ENCODE results near the gene SLC34A1.

SLC34A1 gene

DNA sequence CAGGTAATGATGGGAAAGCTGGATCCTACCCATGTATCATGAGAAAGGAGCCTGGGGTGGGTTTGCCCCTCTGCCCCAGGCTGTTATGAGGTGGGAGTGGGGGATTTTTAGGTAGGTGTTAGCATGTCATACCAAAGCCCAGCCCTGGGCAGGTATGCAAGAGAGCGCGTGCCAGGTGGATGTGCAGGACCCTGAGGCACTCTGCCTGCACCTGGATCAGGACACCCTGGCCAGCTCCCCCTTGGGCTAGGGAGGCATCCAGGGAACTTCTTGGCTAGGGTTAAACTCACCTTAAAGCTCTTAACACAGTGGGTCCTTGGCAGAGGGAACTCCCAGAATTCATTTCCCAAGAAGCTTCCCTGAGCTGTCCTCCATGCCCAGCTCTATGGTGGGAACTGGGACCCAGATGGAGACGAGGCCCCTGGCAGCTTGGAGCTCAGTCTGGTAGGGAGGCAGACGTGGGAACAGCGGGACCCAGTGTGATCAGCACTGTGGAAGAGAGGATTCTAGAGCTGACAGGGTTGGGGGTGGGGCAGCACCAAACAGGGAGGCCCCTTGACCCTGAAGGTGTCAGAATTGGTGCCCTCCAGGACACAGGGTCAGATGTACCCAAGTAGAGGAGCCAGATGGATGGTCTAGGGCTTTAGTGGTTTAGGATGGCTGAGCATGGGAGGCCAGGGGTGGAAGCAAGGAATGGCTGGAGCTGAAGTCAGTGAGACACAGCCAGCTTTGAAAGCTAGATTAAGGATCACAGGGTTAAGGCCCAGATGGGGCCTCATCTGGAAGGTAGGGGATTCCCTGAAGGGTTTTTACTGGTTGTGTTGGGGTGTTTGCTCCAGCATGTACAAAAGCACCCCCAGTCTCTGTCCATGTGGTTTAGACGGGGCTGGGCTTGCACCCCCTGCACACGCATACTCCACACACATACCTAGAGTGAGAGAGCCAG, 60.1 kb downstream of the SLC34A1 start:
- TF ChIP-seq, protein P1, sequence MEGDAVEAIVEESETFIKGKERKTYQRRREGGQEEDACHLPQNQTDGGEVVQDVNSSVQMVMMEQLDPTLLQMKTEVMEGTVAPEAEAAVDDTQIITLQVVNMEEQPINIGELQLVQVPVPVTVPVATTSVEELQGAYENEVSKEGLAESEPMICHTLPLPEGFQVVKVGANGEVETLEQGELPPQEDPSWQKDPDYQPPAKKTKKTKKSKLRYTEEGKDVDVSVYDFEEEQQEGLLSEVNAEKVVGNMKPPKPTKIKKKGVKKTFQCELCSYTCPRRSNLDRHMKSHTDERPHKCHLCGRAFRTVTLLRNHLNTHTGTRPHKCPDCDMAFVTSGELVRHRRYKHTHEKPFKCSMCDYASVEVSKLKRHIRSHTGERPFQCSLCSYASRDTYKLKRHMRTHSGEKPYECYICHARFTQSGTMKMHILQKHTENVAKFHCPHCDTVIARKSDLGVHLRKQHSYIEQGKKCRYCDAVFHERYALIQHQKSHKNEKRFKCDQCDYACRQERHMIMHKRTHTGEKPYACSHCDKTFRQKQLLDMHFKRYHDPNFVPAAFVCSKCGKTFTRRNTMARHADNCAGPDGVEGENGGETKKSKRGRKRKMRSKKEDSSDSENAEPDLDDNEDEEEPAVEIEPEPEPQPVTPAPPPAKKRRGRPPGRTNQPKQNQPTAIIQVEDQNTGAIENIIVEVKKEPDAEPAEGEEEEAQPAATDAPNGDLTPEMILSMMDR (IDR thresholded peaks at IDR 0.05; ENCODE audit: extremely low read depth, missing control alignments): no peak
- DNase-seq (ENCODE audit: low spot score): peak; percentile 65

GRCh38 chr5:177445052-177445916, 61.0 kb downstream of the SLC34A1 start:
- TF ChIP-seq, protein P1 (IDR thresholded peaks at IDR 0.05; ENCODE audit: extremely low read depth, missing control alignments): no peak
- peak; percentile 61 for DNase-seq (ENCODE audit: low spot score)

- TF ChIP-seq, protein P1 (IDR thresholded peaks at IDR 0.05; ENCODE audit: extremely low read depth, missing control alignments): no peak
- DNase-seq (ENCODE audit: low spot score): no peak
These were observed 61.6 kb downstream of the SLC34A1 start for GRCh38 chr5:177445917-177446199.

- DNase-seq (ENCODE audit: low spot score): peak; percentile 93
These were observed 62.2 kb downstream of the SLC34A1 start, which contains the start of gene PRR7 for GRCh38 chr5:177446200-177447065. PRR7 (plus strand) TSS chr5:177446814; CDS start chr5:177455068, 8,254 bp downstream.

DNA sequence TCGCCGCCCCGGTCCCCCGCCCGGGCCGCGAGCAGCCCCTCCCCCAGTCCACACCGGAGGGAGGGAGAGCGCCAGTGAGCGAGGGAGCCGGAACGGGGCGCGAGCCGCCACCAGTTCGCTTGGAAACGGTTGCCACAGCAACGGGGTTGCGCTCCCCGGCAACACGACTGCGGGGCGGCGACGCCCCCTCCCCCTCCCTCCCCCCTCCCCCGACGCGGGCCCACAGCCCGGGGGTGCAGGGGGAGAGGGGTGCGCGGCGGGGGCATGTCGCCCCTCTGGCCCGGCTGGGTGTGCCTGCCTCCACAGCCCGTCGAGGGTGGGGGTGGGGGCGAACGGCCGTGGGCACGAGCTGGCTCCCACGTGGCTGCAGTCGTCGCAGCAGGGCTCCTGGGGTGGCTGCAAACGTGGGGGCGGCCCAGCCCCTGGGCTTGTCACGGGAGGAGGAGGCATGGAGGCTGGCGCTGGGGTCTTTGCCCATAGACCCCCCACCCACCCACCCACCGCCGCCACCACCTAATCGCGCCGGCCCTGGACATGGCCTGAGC, 62.9 kb downstream of the SLC34A1 start:
- TF ChIP-seq, protein P1 (IDR thresholded peaks at IDR 0.05; ENCODE audit: extremely low read depth, missing control alignments): no peak
- DNase-seq (ENCODE audit: low spot score): peak; percentile 89

More at GRCh38 chr5:177446200-177447065, 62.2 kb downstream of the SLC34A1 start, which contains the start of gene PRR7:
- TF ChIP-seq, protein P1 (IDR thresholded peaks at IDR 0.05; ENCODE audit: extremely low read depth, missing control alignments): no peak

GRCh38 chr5:177447611-177448243, 63.5 kb downstream of the SLC34A1 start:
- no peak for DNase-seq (ENCODE audit: low spot score)
- TF ChIP-seq, protein P1 (IDR thresholded peaks at IDR 0.05; ENCODE audit: extremely low read depth, missing control alignments): no peak
